Activated CD8-positive, alpha-beta memory T cell treated with anti-CD3 and anti-CD28 coated beads for 4 hours (primary cell): ENCODE results near the gene SUPT4H1.

Source experiments
- DNase-seq, 2 donors: peaks; one replicate each; pipeline ENCODE4 v3.0.0-alpha.2; 2020; ENCODE audit warnings: low read depth in 2 of 2

Gene SUPT4H1

GRCh38 chr17:58340405-58340876 lies 11.6 kb downstream of the SUPT4H1 start:
- DNase-seq: no peak

DNA sequence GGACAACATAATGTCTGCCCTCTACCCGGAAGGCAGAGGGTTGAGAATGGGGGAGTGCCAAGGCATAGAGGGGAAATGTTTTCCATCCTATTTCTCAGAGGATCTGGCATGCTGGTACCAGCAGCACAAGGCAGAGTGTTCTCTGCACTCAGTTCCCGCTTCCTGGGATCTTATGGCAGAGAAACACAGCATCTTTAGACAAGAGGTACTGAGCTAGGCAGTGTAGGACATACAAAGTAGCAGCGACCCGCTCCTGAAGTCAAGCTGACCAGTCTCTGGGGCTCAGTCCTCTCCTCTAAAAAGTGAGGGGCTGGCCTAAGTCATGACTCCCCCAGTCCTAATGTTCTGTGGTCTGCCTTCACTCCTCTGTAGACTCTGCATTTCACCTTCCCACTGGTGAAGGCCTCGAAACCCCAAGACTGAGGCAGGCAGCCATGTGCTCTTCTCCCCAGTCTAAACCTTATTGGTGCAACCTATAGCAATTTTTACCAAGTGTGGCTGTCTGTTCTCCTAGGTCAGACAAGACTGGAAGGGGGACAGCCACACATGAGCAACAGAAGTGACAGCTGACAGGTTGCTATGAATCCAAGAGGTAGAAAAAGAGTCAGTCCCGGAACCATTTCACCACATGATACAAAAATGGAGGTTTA lies 12.1 kb downstream of the SUPT4H1 start:
- no peak for DNase-seq

- no peak for DNase-seq
Observed at GRCh38 chr17:58338841-58339754, 12.9 kb downstream of the SUPT4H1 start.

GRCh38 chr17:58338454-58338840 lies 13.6 kb downstream of the SUPT4H1 start:
- DNase-seq: no peak

DNA sequence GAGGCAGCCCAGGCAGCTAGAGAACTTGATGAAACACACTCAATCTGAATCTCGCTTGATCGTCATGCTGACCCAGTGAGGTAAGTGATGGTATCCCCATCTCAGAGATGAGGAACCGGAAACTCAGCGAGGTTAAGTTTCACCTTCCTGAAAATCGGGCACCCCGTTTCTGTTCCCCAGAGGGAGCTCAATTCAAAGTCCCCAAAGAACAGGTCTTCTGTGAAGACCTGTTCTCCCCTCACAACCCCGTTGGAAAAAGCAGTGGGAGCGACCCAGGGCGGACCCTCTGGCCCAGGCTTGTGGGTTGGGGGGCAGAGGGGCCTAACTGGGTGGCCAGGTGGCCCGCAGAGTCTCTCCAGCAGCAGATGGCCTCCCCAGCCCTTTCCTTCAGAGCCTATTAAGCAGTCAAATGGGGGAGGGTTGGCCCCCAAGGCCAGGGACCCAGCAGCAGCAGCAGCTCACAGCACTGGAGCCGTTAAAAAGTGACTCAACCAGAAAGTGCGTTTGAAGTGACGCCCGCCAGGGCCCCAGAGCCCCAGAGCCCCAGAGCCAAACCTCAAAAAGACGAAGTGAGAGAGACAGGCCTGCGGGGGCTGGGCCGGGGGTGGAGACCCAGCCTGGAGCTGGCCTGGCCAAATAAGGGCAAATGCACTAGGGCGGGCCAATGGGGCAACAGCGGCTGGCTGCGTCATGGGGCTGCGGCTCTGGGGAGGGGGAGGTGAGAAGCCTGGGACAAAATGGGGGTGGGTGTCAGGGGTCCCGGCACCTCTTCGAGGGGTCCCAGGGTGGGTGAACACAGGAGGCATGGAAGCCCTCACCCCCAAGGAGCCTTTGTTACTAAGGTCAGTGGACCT lies 14.2 kb downstream of the SUPT4H1 start:
- peak; percentile 88 to 93 for DNase-seq

GRCh38 chr17:58337210-58337599 lies 14.8 kb downstream of the SUPT4H1 start:
- no peak for DNase-seq

DNA sequence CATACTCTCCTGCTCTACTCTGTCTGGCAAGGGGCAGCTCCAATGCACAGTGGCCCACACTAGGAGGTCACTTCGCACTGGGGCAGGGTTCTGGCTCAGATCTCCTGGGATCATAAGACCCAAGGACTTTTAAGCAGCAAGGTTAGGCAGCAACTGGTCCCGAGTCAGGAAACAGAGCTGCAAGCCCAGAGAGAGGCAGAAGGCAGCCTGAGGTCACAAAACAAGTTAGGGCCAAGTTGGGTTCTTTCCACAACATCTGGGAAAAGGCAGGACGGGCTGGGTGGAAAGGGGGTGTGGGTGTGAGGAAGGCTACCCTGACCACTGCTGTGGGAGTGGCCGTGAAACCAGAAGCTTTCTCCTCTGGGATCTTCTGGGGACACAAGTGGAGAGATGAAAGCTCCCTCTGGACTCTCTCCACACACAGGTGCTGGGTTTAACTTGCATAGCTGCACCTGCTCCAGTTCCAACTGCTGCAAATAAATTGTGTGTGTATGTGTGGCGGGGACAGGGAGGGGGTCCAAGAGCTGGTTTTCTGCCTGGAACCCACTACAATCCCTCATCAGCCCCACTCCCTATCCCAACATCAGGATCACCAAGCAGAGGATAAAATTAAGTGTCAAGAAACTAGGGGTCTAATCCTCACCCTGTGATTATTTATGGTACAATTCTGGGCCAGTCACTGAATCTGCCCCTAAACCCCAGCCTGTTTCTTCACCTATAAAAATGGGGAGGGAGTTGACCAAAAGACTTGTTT lies 15.4 kb downstream of the SUPT4H1 start:
- DNase-seq: no peak

DNA sequence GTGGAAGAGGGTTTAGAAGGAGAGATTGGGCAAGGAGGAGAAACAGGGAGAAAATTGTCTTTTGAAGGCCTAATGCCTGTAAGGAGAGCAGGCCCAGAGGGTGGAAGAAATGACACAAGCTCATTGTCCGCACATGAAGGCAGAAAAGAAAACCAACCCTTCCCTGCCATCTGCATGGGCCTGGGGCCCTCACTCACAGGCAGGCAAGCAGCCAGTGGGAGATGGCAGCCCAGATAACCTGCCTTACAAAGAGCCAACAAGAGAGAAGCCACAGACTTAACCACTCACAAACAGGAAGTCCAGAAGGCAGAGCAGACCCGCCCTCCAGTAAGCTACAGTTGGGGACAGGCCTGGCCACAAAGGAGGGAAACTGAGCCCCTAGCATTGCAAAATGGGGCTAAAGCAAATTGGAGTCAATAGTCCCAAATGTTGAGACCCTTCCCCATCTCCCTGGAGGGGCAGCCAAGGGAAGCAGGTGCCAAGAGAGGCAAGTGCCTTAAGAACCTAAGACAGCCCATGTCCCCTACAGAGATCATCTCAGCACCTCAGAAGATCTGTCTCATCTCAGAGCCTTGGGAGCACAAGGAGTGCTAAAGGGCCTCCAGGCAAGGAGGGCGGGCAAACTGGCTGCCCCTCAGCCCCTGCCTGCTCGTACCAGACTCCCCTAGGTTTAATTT lies 16.1 kb downstream of the SUPT4H1 start:
- DNase-seq: peak in 1 of 2 donors; percentile 57

DNA sequence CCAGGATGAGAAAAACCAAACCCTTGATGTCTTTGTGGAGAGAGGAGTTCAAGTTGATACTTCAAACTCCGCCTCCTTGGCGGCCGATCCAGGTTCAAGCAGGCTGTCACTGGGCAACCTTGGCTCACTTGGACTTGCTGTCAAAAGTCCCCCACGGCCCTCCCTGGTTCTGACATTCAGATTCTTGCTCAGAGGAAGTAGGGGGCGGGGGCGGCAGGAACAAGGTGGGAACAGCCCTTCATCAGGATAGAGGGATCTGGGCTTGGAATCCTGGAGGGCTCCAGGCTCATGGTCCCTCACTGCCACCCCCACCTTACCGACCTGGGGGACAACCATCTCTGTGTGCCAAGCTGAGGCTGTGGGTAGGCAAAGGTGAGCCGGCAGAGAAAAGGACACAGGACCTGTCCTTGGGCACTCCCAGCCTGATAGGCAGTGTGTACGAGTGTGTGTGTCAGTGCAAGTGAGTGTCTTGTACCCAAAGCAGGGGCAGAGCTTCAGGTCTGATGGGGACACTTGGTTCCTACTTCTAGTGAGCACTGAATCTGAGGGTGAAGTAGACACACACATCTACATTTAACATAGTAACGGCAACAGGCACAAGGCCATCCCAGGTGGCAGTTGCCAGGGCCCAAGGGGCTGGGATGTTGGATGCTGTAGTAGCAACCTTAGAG lies 16.8 kb downstream of the SUPT4H1 start:
- DNase-seq: no peak

DNA sequence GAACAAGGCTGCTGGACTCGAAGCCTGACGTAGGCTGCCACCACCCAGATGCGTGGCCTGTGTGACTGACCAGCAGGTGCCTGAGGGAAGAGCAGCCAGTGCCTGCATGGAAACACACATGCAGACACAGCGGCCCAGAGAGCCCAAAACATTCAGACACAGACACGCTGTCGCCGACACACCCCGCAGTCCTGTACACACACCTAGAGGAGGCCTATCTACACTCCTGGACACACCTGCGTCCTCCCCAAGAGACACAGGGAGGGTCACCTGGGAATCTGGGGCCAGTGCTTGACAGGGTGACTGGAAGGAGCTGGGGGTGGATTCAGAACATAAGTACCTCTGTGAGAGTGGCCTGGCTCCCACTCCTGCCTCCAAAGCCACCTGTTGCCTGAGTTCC lies 17.3 kb downstream of the SUPT4H1 start:
- DNase-seq: no peak

DNA sequence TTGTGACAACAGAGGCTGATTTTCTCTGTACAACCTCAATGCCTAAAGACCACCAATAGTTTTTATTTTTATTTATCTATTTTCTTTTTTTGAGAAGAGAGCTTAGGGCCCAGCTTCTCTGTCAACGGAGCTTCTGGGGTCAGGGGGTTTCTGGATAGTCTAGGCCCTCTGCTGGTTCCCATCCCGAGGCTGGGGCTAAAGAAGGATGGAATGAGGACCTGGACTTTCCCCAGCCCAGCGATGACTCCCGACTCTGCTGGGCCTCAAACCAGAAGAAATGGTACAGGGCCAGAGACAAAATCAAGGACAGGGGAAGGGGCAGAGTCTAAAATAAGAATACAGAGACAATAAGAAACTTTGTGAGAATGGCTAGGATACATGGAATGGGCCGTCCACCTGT lies 17.7 kb downstream of the SUPT4H1 start:
- DNase-seq: no peak

- no peak for DNase-seq
Observed at GRCh38 chr17:58333736-58334207, 18.2 kb downstream of the SUPT4H1 start.

GRCh38 chr17:58332778-58333735 lies 18.9 kb downstream of the SUPT4H1 start:
- peak in 1 of 2 donors; percentile 58 for DNase-seq

DNA sequence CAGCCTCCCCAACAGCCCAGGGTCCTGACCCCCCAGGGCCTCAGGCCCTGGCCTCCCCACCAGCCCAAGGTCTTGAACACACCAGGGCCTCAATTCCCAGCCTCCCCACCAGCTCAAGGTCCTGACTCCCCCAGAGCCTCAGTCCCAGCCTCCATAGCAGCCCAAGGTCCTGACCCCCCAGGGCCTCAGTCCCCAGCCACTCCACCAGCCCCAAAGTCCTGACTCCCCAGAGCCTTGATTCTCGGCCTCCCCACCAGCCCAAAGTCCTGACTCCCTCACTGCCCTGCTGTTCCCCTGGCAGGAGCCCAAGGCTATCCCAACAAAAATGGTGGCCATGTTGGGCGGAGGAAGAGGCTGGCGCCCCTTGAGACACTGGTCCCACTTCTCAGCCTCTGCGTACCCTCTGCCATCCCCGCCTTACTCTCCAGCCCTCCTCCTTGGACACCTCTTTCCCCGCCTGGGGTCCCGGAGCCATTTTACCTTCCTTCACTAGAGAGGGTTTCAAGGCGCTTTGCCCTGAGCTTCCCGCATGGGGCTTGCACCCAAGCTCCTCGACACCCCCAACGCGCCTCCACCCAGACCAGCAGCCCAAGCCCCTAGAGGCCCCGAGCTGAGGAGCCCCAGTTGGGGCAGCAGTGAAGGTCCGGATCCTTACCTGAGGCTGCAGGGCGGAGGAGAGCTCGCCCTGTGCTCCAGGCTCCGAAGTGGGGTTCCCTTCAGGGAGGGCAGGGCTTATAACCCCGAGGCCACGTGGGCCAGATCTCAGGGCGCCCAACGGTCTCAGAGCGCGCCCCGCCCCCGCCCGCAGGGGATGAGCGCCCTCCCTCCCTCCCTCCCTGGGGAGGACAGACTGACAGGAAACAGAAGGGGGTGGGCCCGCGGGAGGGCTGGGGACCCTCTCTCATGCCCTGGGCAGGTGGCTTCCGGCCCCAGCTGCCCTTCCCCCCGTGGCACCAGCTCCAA lies 19.9 kb downstream of the SUPT4H1 start:
- peak; percentile 88 to 89 for DNase-seq

- peak in 1 of 2 donors; percentile 77 for DNase-seq
Observed at GRCh38 chr17:58330997-58331814, 20.8 kb downstream of the SUPT4H1 start.

GRCh38 chr17:58330538-58330996 lies 21.4 kb downstream of the SUPT4H1 start:
- DNase-seq: no peak
